ENCODE measurements around the gene PTOV1.

The PTOV1 gene

GRCh38 chr19:49888510-49888824, 37.5 kb downstream of the PTOV1 start:
- TF ChIP-seq CTCF (IDR thresholded peaks at IDR 0.05; ENCODE audit: low read depth, low read length) = no peak
- no peak overlapping the region for H3K4me3 ChIP-seq (replicated peaks in 1 of 2; ENCODE audit: low read depth in 2 of 2, low read length in 2 of 2)
- no peak for DNase-seq (ENCODE audit: low read depth in 2 of 2)

- TF ChIP-seq CTCF (IDR thresholded peaks at IDR 0.05; ENCODE audit: low read depth, low read length) = no peak
- no peak for DNase-seq (ENCODE audit: low read depth in 2 of 2)
- no peak overlapping the region for H3K4me3 ChIP-seq (replicated peaks in 1 of 2; ENCODE audit: low read depth in 2 of 2, low read length in 2 of 2)
Measured at GRCh38 chr19:49889038-49889686, 38.2 kb downstream of the PTOV1 start.

- peak; percentile 75 to 78 for DNase-seq (ENCODE audit: low read depth in 2 of 2)
- peak; percentile 59 for TF ChIP-seq CTCF (IDR thresholded peaks at IDR 0.05; ENCODE audit: low read depth, low read length)
- H3K4me3 ChIP-seq (replicated peaks in 1 of 2; ENCODE audit: low read depth in 2 of 2, low read length in 2 of 2) = peak overlapping the region in 1 of 2 donors; percentile 17
Measured at GRCh38 chr19:49889687-49890348, 38.9 kb downstream of the PTOV1 start.

- DNase-seq (ENCODE audit: low read depth in 2 of 2) = no peak
- H3K4me3 ChIP-seq (replicated peaks in 1 of 2; ENCODE audit: low read depth in 2 of 2, low read length in 2 of 2) = peak overlapping the region in 1 of 2 donors; percentile 17
- TF ChIP-seq CTCF (IDR thresholded peaks at IDR 0.05; ENCODE audit: low read depth, low read length) = no peak
Measured at GRCh38 chr19:49890349-49891311, 39.7 kb downstream of the PTOV1 start.

GRCh38 chr19:49891393-49891792, 40.4 kb downstream of the PTOV1 start:
- no peak for TF ChIP-seq CTCF (IDR thresholded peaks at IDR 0.05; ENCODE audit: low read depth, low read length)
- no peak for DNase-seq (ENCODE audit: low read depth in 2 of 2)
- no peak overlapping the region for H3K4me3 ChIP-seq (replicated peaks in 1 of 2; ENCODE audit: low read depth in 2 of 2, low read length in 2 of 2)

- no peak overlapping the region for H3K4me3 ChIP-seq (replicated peaks in 1 of 2; ENCODE audit: low read depth in 2 of 2, low read length in 2 of 2)
- TF ChIP-seq CTCF (IDR thresholded peaks at IDR 0.05; ENCODE audit: low read depth, low read length) = no peak
- DNase-seq (ENCODE audit: low read depth in 2 of 2) = no peak
Measured at GRCh38 chr19:49892716-49893115, 41.8 kb downstream of the PTOV1 start.

Data from cardiac fibroblast (primary cell).